Endometrial microvascular endothelial cells (primary cell): ENCODE results near the gene EDAR. TPM values are rescaled to one million over a fixed set of nuclear protein-coding genes. Genes with fewer than 3 reads are reported as not detected.

Experiments
- in situ Hi-C: cut with HindIII; loops from 2 replicates; pipeline ENCODE4 v1.10.0; 2017; ENCODE audit warnings: low sequenced_read_pairs, low pct_unique_long_range_greater_than_20kb; ENCODE audit errors: inconsistent ontology term
- total RNA-seq: library from RNA; depleted of rRNA; stranded (reverse); fragments of >200 nt; gene quantifications from one replicate; pipeline ENCODE4 v1.2.3, GENCODE V29; 2015; ENCODE audit errors: inconsistent ontology term

Gene EDAR
- total RNA-seq, 1 donor from 2014 or later, result not detected

DNA sequence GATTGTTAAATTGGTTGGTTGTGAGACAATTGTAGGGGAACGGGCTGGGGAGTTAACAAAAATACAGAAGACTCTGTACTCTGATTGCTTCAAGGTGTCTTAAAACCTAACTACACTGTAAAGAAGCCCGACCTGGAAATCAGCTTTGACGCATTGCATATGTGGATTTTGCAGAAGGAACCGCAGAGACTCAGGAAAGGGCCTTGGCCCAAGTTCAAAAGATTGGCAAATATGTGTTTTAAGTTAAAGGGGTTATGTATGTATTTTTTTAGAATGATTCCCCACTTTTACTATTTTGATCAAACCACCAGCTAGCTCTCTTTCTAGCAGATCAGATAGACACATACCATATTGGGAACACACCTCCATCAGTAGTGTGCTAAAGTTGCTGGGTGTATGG is 18.0 kb upstream of the EDAR start:
- in situ Hi-C loops, result no loop called here

DNA sequence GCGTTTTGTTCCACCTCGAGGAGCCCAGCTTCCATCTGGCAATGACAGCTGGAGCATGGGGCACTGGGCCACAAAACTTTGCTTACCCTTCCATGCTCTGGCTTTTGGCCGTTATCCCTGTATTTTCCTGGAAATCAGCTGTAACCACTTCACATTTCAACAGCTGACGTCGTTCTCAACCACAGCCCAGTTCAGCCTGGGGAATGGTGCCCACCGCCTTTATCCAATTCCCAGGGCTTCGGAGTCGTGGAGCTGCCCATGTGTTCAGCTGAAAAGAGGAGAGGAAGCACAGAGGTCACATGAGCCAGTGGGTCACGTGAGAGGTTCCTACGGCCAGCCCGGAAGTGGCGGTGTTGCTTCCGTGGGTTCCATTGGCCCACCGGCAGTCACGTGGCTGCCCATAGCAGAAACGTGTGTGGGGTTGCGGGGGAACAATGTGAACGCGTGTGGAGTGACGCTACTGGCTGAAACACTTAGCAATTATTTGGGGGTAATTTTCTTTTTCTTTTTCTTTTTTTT is 16.7 kb upstream of the EDAR start:
- in situ Hi-C loops, result no loop called here

DNA sequence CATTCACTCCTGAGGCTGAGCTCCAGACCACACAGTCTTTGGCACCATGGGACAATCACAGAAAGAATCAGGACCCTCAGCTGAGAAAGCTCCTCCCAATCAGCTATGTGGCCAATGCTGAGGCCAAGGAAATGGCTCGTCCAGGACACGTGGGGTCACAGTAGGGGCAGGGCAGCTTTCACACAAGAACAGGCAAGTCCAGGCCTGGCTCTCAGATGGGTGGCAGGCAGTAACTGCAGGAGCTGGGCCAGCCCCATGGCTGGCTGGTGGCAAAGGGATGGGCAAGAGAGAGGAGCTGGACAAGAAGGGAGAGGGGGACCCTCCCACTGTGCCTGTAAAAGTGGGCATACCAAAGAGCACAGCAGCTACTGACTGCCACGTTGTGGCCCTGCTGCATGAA is 12.2 kb upstream of the EDAR start:
- in situ Hi-C loops, result no loop called here

DNA sequence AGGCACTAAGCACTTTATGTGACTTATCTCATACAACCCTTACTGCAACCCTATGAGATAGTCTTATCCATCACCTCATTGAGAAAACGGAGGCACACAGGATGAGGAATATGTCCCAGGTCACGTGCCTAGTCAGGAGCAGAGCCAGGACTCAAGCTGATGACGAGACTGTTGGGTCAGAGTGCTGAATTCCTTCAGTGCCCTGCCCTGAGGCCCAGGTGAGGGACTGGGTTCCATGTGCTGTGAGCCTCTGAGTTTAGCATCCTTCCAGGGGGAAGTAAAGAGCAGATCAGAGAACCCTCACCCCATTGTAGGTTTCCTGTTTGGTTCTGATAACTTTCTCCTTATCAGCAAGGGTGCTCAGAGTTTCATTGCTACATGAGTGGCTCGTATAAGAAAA is 11.7 kb upstream of the EDAR start:
- in situ Hi-C loops, result no loop called here

DNA sequence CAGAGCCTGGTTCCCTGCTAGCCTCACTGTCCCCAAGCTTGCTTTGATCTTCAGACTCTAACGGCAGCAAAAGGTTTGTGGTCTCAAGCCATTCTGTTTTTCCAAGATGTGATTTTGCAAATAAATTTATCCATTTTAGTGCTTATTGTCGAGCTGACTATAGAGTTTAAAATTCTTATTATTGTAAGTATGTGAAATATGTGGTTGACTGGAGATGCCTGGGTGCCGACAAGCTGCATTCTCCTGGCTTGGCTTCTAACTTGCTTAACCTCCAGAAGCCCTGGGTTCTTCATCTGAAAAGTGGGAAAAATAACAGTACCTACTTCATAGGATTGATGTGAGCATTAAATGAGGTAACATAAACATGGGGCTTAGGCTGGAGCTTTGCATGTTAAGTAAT is 9.9 kb upstream of the EDAR start:
- in situ Hi-C loops, result no loop called here

DNA sequence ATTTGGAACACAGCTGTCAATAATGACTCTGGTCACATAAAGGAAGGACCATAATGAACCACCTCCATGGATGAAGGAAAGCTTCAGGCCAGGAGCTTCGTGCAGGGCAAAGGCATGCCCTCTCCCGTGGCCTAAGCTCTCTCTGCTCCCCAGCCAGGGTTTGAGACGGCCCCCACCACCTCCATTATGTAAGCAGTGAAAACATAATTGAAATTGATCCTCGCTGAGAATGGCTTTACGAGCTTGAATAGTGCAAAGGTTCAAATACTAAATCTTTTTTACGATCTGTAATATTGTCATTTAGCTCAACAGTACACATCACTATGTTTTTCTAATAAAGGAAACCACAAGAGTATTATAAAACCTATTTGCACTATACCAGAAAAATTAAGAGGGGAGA is 5.2 kb upstream of the EDAR start:
- in situ Hi-C loops, result no loop called here

DNA sequence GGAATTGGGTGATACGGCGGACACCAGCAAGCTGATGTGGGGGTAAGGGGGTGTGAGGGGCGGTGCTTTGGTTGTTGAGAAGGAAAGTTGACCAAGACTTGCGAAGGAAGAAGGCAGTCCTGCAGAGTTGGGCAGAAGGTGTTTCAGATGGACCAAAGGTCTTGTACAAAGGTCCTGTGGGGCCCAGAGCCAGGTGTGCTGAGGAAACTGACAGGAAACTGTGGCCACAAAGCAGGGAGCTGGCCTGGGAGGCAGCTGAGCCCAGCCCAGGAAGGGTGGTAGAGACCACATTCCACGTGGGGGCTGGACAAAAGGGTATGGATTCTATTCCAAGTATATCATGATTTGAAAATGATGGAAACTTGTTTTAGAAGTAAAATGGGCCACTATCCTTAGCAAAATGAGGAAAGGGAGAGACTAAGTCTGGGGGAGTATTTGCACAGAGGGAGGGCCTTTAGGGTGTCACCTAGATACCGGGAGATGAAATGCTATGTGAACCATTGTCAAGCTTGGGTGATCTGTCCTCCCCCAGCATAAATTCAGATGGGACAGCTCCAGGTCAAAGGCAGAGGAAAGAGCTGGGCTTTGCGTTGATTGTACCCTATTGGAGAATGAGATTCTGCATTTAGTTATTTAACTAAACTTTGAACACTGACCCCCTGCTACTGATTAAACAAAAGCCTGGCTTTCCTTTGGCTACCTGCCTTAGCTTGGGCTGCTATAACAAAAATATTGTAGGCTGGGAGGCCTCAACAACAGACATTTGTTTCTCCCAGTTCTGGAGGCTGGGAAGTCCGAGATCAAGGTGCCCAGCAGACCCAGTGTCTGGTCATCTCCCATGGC is 4.3 kb upstream of the EDAR start:
- in situ Hi-C loops, result no loop called here

DNA sequence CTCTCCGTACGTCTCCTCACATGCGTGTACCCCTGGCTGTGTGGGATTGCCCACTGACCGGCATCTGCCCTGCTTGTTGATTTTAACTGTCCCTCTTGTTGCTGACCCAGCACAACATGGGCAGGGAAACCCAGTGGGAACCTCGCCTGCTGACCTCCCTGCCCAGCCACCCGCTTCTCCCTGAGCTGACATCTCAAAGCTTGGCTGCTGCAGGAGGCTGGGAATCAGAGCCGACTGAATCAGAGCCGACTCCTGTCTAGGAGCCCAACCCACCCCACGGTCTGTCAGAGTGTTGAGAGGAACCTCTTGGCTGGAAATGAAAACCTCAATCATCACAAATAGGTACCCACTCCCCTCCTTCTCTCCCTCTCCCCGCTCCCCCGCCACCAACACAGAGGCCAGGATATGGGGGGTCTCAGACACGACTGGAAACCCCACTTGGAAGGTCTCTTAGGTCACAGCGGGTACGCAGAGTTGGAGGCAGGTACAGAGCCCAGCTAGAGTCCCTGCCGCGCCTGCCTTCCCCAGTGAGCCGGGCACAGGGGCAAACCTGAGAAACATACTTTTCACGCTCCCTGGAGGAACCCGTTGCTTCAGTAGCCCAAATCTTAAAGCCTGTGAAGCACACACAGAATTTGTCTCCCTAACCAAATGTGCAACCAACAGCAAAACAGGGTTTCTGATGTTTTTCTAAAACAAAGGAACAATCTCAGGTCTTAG is 784 bp downstream of the EDAR start:
- in situ Hi-C loops, result no loop called here

DNA sequence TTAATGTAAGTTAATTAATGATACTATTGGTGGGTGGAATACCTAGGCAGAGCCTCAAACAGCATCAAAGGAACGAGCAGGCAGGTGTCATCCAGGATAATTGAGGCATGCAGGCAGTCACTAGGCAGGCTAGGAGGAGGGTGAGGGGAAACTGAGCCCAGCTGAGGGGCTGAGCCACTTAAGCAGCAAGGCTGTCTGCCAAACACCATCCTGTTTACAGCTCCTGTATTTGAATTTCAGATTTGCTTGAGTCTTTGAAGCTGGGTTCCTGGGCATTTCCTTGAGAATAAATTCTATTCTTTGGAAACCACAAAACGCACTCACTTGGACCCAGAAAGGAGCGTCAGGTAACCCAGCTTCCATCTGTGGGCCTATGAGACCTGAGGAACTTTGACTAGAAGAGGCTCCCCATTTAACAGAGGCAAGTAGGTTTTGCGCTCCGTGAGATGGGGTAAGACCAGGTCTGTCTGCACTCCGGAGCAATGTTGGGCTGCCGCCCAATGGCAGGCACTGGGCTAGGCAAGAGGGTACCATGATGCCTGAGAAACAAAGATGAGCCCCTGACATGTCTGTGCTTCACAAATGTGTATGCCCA is 2.0 kb downstream of the EDAR start:
- in situ Hi-C loops, result no loop called here

DNA sequence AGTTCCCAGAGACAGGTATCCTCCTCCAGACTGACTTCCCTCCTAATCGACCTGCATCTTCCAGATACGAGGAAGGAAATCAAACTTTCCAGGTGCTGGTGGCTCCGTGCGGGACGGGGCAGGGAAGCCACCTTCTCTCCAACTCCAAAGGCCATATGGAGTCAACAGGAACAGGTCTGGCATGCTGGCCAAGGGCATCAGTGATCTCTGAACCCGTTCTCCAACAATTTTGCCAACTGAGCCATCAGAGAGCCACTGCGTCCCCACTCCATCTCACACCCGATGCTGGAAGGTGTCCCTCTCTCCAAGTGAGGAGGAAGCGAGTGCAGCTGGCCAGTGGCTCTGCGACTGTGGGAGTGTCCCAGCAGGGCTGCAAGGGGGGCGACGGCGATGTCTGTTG is 5.4 kb downstream of the EDAR start:
- in situ Hi-C loops, result no loop called here

DNA sequence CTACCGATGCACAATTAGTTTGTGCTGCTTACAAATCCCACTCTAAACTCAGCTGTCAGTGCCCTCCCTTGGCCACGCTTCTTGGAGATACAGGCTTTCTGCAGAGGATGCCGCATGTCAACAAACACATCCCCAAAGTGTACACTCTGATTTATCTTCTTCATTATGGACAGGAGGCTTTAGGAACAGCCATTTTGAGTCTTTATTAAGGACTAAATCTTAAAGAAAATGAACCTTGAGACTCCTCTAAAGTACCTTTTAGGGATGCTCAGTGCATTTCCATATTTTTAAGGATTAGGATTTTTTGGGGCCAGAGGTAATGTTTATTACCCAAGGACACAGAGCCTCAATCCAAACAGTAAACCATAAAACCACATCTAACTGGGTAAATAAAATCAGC is 6.0 kb downstream of the EDAR start:
- in situ Hi-C loops, result no loop called here

DNA sequence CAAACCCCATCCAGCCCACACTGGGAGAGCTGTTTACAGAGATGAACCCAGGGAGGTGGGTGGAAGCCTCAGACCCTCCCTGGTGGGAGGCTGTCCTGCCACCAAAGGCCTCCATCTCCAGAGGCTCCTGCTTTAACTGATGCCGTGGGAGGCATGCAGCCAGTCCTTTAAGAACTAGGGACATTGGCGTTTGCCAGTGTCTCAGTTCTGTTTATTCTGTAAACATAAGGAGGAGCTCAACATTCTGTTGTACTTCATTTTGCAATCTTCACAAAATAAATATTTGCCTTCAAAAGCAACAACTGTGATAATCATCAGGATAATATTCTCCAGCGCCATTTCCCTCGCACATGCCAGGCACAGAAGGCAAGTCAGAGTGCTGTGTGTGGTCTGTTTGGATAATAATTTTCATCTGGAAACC is 6.8 kb downstream of the EDAR start:
- in situ Hi-C loops, result no loop called here

DNA sequence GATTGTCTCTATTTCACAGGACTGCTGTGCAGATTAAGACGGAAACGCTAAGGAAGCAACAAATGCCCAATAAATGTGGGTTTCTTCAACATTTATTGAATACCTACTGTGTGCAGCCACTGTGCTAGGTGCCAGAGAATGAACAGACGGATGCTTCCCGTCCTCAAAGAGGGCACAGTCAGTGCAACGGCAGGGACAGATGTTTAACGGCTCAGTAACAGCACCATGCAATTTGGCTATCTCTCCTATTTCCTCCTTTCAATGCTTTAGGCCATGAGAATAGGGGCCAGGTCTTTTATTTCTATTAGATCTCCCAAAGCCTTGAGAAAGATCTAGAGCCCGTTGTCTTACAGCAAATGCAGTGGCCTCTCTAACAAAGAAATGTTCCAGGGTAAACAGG is 7.2 kb downstream of the EDAR start:
- in situ Hi-C loops, result no loop called here

DNA sequence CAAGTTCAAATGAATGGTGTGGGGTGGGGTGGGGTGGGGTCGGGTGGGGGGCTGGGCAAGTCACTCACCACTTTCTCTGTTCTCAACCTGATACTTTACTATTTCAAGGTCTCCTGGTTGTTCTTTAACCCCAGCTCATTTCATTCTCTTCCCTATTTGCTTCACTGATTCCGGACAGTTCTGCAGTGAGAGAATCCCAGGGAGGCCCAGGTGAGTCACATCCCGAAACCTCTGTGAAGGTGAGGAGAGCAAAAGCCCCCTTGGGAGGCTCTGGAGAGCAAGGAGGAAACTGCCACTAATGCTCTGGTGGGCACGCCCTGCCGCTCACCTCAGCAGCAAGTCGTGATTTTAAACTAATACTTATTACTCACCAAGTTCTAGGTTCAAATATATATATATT is 8.9 kb downstream of the EDAR start:
- in situ Hi-C loops, result no loop called here

DNA sequence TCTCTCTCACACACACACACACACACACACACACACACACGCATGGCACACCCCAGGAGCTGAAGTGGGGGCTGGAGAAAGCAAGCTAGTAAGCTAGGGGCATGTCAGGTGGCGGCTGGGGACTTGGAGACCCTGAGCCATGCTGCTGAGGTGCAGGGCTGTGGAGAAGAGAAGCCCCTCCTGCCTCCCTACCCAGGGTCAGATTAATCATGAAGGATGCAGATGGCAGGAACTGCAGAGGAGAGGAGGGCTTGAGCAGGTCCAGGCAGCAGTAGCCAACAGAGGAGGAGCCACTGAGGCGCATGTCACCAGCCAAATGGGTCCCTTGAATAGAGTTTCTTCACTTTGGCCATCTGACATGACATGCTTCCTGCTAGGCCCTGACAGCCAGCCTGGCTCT is 9.6 kb downstream of the EDAR start:
- in situ Hi-C loops, result no loop called here

DNA sequence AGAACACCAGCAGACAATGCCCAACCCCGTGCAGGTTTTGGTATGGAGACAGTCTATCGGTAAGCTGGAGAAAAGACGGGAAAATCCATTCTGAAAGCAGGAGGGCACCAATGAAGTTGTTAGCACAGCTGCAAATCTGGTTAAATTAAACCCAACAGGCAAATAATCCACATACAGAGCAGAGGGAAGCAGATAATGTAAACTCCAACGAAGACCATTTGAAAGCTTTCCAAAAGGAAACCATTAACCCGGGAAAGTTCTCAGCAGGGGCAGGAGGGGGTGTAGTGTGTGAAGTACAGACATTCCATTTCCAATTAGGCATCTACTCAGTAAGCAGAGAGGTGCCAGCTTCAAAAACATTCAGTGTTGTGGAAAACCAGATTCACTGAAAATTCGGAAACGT is 10.3 kb downstream of the EDAR start:
- in situ Hi-C loops, result no loop called here

DNA sequence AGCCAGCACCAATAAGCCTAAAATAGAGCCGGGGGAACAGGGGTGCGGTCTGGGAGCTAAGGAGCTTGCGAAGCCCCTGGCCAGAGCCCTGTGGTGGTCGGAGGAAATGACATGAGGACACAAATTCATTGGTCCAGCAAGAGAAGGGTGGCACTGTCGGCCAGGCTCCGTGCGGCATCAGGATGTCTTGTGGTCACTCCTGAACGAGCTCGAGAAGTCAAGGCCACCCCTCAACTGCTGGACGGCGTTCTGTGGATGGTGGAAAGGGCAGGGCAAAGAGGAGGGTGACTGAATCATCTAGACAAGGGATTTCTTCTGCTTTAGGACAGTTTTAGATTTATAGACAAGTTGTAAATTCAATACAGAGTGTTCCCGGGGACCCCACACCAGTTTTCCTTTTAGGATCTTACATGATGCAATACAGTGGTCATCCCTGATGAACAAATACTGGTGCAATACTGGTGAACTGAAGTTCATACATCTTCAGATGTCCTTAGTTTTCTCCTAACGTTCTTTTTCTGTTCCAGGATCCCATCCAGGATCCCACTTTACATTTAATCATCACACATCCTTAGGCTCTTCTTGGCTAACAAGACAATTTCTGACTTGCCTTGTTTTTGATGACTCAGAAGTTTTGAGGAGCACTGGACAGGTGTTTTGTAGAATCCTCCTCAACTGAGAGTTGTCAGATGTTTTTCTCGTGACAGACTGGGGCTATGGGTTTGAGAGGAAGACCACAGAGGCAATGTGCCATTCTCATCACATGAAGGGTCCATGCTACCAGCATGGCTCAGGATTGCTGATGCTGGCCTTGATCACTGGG is 13.2 kb downstream of the EDAR start:
- in situ Hi-C loops, result no loop called here

DNA sequence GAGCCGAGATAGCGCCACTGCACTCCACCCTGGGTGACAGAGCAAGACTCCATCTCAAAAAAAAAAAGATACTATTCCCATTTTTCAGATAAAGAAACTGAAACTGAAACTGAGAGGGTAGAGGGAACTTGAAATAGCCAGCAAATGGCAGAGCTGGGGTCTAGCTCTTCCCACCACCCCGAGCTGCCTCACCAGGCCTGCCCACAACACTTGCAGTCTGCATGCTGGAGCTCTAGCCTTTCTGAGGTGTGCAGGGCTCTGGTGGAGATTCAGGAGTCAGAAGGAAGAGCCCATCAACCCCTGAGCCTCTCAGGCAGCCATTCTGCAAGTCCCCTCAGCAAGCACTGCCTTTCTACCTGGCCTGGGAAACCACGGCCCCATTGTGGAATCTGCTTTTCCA is 14.3 kb downstream of the EDAR start:
- in situ Hi-C loops, result no loop called here

DNA sequence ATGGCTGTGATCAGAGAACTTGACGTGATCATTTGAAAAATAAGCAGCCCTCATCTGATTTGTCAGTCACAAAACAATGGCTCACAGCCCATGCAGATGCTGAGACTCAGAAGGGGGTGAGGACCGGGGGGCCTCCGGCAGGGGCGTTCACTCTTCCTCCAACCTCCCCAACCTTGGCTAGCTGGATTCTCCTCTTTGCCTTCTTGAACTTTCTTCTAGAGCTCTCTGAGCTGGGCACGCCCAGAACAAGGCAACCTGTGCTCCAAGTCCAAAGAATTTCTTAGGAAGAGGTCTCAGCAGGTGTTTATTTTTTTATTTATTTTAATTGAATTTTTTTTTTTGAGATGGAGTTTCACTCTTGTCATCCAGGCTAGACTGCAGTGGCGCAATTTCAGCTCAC is 16.4 kb downstream of the EDAR start:
- in situ Hi-C loops, result no loop called here
